Activated T-cell treated with anti-CD3 and anti-CD28 coated beads, Interleukin-2, amount 50 U/mL, for 1 hour (primary cell): Measurements from ENCODE around the gene PAFAH1B2.
"Not testable (repeated sequence)": the region's sequence is repeated elsewhere in the genome, so short reads cannot be mapped to it uniquely, and the experiment has no call there.

ENCODE experiments used
- DNase-seq: peaks from one replicate; pipeline ENCODE4 v3.0.0-alpha.2; 2020

Gene PAFAH1B2, protein sequence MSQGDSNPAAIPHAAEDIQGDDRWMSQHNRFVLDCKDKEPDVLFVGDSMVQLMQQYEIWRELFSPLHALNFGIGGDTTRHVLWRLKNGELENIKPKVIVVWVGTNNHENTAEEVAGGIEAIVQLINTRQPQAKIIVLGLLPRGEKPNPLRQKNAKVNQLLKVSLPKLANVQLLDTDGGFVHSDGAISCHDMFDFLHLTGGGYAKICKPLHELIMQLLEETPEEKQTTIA

DNA sequence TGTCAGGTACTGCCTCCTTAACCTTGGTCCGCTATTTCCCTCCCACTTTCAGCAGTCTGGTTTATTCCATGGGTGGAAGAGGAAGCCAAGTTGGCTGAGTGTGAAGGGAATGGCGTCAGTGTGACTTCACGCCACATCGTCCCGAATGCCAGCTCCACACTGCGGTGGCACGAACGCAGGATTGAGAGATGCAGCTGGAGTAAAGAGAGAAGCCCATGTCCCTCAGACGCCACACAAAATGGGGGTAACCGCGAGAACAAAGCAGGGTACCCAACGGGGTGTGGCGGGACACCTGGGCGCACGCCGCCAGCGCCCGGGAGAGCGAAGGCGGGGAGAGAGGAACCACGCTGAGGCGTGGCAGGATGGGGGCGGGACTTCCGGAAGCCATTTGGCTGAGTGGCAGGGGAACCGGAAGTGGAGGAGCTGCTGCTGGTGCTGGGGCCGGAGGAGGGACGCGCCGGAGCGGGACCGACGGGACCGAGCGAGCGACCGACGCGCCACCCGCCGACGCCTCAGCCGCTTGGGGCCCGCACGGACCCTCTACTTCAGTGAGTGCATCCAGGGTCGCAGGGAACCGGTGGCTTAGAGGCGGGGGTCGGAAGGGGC lies at the start of gene PAFAH1B2:
Gene PAFAH1B2, plus strand, starts transcription at position 417 of the 606 bp plus-strand sequence. CDS start 8,161 bp downstream, outside the sequence.
- DNase-seq, result peak; percentile 93

- DNase-seq, result no peak
Measured at GRCh38 chr11:117094776-117095175, 49.3 kb upstream of the PAFAH1B2 start.

GRCh38 chr11:117095284-117096161 lies 48.6 kb upstream of the PAFAH1B2 start:
- no peak for DNase-seq

- peak; percentile 52 for DNase-seq
Measured at GRCh38 chr11:117096201-117096991, 47.7 kb upstream of the PAFAH1B2 start.

- DNase-seq, result no peak
Measured at GRCh38 chr11:117097014-117097388, 47.1 kb upstream of the PAFAH1B2 start.

DNA sequence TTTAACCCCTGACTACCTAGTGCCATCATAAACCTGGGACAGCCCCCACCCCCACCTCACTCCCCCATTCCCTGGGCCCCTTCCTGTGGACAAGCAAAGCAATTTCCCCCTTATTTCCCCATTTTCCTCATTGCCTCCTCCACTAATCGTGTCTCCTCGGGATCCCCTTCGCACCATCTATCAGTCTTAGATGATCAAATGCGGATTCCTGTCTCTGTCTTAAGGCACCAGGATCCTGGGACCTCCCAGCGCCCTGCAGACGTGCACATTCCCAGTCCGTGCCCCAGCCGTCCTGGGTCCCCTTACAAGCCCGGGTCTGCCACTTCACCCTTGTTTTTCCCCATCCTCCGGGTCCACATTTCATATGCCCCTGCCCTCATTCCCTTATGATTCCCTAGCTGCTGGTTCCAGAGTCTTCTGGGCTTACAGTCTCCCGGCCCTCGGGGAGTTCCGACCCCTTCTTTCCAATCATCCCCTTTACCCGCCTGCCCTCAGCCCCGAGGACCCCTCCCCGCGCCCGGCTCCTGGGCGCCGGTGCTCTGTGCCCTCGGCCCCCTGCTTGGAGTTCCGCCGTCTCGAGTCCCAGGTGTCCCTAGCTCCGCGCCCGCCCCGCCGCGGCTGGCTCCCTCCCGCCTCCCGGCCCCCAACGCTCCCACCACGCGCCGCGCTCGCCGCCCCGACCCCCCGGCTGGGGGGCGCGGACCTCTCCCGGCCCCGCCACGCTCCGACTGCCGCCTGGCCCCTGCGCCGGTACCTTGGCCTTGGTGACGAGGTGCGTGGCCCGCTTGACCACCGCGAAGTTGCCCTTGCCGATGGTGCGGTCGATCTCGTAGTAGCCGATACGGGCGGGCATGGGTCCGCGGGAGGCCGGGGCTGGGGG lies 46.5 kb upstream of the PAFAH1B2 start:
- DNase-seq, result no peak

DNA sequence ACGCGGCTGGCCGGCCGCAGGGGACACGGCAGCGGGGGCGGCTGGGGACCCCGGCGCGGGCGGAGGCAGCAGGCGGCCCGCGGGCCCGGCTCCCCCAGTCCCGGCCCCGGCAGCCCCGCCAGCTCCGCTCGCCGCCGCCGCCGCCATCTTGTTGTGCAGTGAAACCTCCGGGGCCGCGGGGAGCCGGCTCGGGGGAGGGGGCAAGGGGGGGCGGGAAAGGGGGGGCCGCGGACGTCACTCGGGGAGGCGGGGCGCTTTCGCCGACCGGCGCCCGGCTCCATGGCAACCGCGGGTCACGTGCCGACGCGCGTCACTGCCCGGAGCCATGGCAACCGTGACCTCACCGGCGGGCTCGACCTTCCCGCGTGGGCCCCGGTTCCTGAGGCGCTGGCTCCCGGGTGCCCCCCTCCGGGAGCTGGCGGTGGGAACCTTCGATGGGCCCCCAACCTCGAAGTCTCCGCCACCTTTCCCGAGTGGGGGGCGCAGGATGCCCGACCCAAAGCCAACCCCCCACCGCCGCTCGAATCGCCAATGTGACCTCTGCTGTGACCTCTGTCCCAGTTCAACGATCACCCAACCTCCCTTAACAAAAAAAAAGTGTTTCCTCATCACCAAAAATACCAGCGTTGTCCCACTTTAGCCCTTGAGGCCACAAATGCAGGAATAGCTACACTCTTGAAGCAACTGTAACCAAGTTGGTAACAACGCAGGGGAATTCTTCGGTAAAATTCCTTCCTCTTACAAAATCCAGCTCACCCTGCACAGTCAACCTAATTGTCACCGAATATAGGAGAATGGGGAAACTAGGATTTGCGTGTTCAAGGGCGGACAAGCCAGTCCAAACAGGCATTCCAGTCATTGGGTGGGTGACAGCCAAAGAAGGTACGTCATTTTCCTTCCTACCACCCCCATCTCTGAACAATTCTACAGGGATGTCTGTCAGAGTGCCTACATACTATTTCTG lies 45.5 kb upstream of the PAFAH1B2 start, which contains the start of gene SIK3:
Gene SIK3, minus strand, starts transcription at position 160 of the 964 bp plus-strand sequence. Its CDS starts 13 bp downstream, at position 147.
- DNase-seq, result peak; percentile 97

GRCh38 chr11:117099696-117100095 lies 44.4 kb upstream of the PAFAH1B2 start:
- no peak for DNase-seq

- no peak for DNase-seq
Measured at GRCh38 chr11:117100556-117100955, 43.5 kb upstream of the PAFAH1B2 start.

DNA sequence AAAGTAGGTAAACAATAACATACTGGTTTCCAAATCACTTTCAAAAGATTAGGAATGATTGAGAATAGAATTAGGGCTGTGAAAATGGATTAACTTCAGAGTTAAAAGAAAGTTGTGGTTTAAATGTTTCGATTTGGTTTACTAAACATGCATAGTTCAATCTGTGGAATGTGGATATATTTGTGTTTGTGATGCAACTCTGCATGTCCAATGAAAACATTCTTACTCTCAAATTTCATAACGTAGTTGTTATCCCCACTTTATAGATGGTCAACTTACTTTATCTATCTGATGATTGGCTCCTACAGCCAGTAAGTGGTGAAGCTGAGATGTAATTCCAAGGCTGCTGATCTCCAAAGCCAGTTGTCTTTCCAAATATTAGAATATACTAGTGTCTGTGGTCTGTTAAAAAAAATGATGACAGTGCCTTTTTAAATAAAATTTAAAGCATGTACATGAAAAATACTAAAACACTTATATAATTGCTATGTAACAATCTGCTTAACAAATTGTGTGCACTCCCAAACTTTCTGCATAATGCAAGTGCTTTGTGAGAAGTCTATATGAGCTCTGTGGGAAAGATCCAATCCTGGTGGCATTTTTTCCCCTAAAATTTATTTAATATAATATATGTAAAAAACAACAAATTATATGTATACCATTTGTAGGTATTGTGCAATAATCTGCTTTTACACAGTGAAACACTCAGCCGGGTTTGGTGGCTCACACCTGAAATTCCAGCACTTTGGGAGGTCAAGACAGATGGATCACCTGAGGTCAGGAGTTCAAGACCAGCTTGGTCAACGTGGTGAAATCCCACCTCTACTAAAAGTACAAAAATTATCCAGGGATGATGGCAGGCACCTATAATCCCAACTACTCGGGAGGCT lies 36.1 kb upstream of the PAFAH1B2 start:
- DNase-seq, result no peak

- DNase-seq, result no peak
Measured at GRCh38 chr11:117110294-117110950, 33.7 kb upstream of the PAFAH1B2 start.

GRCh38 chr11:117112497-117112896 lies 31.6 kb upstream of the PAFAH1B2 start:
- not testable (repeated sequence) for DNase-seq

DNA sequence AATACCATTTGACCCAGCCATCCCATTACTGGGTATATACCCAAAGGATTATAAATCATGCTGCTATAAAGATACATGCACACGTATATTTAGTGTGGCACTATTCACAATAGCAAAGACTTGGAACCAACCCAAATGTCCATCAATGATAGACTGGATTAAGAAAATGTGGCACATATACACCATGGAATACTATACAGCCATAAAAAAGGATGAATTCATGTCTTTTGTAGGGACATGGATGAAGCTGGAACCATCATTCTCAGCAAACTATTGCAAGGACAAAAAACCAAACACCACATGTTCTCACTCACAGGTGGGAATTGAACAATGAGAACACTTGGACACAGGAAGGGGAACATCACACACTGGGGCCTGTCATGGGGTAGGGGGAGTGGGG lies 31.1 kb upstream of the PAFAH1B2 start:
- DNase-seq, result not testable (repeated sequence)

GRCh38 chr11:117117681-117118080 lies 26.4 kb upstream of the PAFAH1B2 start:
- DNase-seq, result no peak

DNA sequence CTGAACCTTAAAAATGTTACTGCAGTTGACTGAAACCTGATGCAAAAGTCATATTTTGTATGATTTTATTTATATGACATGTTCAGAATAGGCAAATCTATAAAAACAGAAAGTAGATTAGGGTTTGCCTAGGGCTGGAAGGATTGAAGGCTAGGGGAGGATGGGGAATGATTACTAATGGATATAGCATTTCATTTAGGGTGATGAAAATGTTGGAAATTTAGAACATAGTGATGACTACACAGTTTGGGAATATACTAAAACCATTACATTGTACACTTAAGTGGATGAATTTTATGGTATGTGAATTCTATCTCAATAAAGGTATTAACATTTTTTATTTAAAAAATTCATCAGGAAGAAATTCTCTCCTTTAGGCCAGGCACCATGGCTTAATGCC lies 22.9 kb upstream of the PAFAH1B2 start:
- DNase-seq, result no peak

DNA sequence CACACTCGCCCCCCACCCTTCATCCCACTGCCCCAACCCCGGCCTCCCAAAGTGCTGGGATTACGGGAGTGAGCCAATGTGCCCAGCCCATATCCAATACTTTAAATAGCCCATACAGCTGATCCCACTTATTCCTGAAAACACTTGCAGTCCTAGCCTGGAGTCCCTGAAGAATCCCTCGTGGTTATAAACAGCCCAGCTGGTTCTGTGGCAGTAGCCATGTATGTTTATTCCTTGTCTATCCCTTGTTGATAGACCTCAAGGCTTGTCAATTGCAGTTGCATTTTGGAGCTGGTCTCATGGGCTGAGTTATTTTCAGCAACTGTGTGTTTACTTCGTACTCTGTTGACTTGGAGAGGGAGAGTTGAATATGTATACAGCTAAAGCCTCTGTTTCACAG lies 21.5 kb upstream of the PAFAH1B2 start:
- DNase-seq, result no peak

DNA sequence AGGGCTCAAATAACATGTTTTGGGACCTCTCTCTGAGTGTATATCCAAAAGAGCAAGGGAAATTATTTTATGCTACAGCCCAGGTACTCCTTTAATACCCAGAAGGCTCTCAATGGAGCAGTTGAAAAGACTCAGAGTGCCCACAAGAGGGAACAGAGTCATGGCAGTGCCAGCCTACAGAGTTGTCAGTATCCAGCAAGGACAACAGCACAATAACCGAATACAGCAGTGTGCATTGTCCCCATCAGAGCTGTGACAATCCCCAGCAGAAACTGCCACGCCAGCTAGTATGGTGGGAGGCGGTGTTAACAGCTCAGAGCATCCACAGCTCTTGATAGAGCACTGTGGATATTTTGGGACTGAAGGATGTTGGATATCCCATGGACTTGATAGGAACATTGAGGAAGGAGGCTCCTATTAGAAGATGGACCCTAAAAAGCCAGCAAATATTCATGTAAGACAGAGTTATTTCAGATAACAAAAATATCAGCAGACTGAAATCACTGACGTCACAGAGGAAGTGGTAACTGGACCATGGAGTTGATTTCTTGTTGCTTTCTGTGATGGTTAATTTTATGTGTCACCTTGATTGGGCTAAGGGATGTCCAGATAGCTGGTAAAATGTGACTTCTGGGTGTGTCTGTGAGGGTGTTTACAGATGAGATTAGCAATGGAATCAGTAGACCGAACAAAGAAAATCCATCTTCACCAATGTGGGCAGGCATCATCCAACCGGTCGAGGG lies 17.7 kb upstream of the PAFAH1B2 start:
- no peak for DNase-seq
